HepG2 (cell line): ENCODE measurements around the gene HPCAL1. TPM values are rescaled to one million over a fixed set of nuclear protein-coding genes. Genes with fewer than 3 reads are reported as not detected.
A peak's percentile ranks its signal among the peaks of the same experiment; 100 is the strongest.

Experiments used
- HOXA7 ChIP-seq: sonication (generic); formaldehyde crosslinking; IDR thresholded peaks from 2 replicates; pipeline ENCODE4 v1.8.1; 2022; ENCODE audit warnings: mild to moderate bottlenecking, missing genetic modification reagents, moderate library complexity
- NFE2 ChIP-seq: sonication (generic); formaldehyde crosslinking; IDR thresholded peaks from 2 replicates; pipeline ENCODE4 v1.4.0; 2020; ENCODE audit warnings: missing genetic modification reagents
- ZNF547 ChIP-seq: sonication (generic); formaldehyde crosslinking; IDR thresholded peaks from 2 replicates; pipeline ENCODE4 v1.5.1; 2020; ENCODE audit warnings: mild to moderate bottlenecking, missing genetic modification reagents
- polyA plus RNA-seq, 8 experiments: library from polyadenylated mRNA; depleted of rRNA in 3 of 8; stranded (reverse) in 7 of 8; unstranded in 1 of 8; fragments of >200 nt; fragmentation: Illumina TruSeq in 4 of 8; extraction: Trizol in 4 of 8; gene quantifications; 2 replicates each; pipeline versions ENCODE4 v1.2.1 to v1.2.3, GENCODE V29; 2011 to 2016; ENCODE audit warnings: low read depth in 4 of 8, missing spikeins in 1 of 8, mixed read lengths in 1 of 8; ENCODE audit not compliant: insufficient read depth in 1 of 8
- total RNA-seq, 5 experiments: library from RNA; depleted of rRNA; stranded (reverse); fragments of >200 nt; fragmentation: Illumina TruSeq; extraction: Trizol; gene quantifications; 2 replicates each; pipeline ENCODE4 v1.2.3, GENCODE V29; 2016; ENCODE audit warnings: low read depth in 1 of 5
- TF ChIP-seq, protein P1 (sequence below), 2 experiments: sonication (generic) in 1 of 2; formaldehyde crosslinking in 1 of 2; IDR thresholded peaks; 2 replicates each; pipeline versions ENCODE4 v1.6.1 to v1.9.0; 2014 to 2022; ENCODE audit warnings: antibody characterized with exemption in 1 of 2, borderline replicate concordance in 1 of 2, inconsistent platforms in 1 of 2, low read depth in 1 of 2, missing genetic modification reagents in 1 of 2
- TF ChIP-seq, protein P2 (sequence below): sonication (generic); formaldehyde crosslinking; IDR thresholded peaks from 2 replicates; pipeline ENCODE4 v1.5.1; 2020; ENCODE audit warnings: mild to moderate bottlenecking, missing genetic modification reagents, moderate library complexity
- TF ChIP-seq, protein P3 (sequence below): IDR thresholded peaks from 2 replicates; pipeline ENCODE4 v1.6.1; 2016
- TF ChIP-seq, protein P4 (sequence below): sonication (generic); formaldehyde crosslinking; IDR thresholded peaks from 2 replicates; pipeline ENCODE4 v1.4.0; 2020; ENCODE audit warnings: missing genetic modification reagents
- TF ChIP-seq, protein P5 (sequence below): sonication (generic); formaldehyde crosslinking; IDR thresholded peaks from 2 replicates; pipeline ENCODE4 v1.9.0; 2021; ENCODE audit warnings: missing genetic modification reagents, mild to moderate bottlenecking, borderline replicate concordance
- TF ChIP-seq, protein P6 (sequence below): IDR thresholded peaks from 2 replicates; pipeline ENCODE4 v1.6.1; 2018; ENCODE audit warnings: missing genetic modification reagents, mild to moderate bottlenecking, missing compliant biosample characterization
- TF ChIP-seq, protein P7 (sequence below): sonication (generic); formaldehyde crosslinking; IDR thresholded peaks from 2 replicates; pipeline ENCODE4; 2020; ENCODE audit warnings: missing genetic modification reagents, mild to moderate bottlenecking, borderline replicate concordance

The HPCAL1 gene
- total and polyA plus RNA-seq, 2 of the 13 experiments (the other 11 are each of a cell fraction or from before 2014, with no cell fraction given), result 29.5 to 29.9 TPM

DNA sequence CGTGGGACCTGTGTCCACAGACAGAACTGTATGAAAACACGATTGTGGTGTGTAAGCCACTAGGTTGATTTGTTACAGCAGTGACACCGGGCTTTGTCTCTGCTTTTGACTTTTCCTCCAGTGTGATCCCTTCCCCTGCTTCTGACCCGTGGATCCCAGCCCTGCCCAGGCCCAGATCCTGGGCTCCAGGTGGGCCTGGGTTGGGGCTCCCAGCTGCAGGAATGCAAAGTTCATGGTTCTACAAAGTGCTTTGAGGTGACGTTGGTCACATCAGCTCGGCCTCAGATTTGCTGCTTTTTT lies 26.8 kb downstream of the HPCAL1 start (continued):
- TF ChIP-seq, protein P1, sequence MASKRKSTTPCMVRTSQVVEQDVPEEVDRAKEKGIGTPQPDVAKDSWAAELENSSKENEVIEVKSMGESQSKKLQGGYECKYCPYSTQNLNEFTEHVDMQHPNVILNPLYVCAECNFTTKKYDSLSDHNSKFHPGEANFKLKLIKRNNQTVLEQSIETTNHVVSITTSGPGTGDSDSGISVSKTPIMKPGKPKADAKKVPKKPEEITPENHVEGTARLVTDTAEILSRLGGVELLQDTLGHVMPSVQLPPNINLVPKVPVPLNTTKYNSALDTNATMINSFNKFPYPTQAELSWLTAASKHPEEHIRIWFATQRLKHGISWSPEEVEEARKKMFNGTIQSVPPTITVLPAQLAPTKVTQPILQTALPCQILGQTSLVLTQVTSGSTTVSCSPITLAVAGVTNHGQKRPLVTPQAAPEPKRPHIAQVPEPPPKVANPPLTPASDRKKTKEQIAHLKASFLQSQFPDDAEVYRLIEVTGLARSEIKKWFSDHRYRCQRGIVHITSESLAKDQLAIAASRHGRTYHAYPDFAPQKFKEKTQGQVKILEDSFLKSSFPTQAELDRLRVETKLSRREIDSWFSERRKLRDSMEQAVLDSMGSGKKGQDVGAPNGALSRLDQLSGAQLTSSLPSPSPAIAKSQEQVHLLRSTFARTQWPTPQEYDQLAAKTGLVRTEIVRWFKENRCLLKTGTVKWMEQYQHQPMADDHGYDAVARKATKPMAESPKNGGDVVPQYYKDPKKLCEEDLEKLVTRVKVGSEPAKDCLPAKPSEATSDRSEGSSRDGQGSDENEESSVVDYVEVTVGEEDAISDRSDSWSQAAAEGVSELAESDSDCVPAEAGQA (IDR thresholded peaks at IDR 0.05; ENCODE audit: low read depth), result no peak
- TF ChIP-seq, protein P1 (CRISPR knock-in tag; IDR thresholded peaks at IDR 0.05; ENCODE audit: borderline replicate concordance), result no peak
- TF ChIP-seq NFE2 (CRISPR knock-in tag) (no peak), HOXA7 (CRISPR knock-in tag) (no peak), ZNF547 (CRISPR knock-in tag) (no peak)
- TF ChIP-seq, protein P2, sequence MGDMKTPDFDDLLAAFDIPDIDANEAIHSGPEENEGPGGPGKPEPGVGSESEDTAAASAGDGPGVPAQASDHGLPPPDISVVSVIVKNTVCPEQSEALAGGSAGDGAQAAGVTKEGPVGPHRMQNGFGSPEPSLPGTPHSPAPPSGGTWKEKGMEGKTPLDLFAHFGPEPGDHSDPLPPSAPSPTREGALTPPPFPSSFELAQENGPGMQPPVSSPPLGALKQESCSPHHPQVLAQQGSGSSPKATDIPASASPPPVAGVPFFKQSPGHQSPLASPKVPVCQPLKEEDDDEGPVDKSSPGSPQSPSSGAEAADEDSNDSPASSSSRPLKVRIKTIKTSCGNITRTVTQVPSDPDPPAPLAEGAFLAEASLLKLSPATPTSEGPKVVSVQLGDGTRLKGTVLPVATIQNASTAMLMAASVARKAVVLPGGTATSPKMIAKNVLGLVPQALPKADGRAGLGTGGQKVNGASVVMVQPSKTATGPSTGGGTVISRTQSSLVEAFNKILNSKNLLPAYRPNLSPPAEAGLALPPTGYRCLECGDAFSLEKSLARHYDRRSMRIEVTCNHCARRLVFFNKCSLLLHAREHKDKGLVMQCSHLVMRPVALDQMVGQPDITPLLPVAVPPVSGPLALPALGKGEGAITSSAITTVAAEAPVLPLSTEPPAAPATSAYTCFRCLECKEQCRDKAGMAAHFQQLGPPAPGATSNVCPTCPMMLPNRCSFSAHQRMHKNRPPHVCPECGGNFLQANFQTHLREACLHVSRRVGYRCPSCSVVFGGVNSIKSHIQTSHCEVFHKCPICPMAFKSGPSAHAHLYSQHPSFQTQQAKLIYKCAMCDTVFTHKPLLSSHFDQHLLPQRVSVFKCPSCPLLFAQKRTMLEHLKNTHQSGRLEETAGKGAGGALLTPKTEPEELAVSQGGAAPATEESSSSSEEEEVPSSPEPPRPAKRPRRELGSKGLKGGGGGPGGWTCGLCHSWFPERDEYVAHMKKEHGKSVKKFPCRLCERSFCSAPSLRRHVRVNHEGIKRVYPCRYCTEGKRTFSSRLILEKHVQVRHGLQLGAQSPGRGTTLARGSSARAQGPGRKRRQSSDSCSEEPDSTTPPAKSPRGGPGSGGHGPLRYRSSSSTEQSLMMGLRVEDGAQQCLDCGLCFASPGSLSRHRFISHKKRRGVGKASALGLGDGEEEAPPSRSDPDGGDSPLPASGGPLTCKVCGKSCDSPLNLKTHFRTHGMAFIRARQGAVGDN, result peak; percentile 74
- TF ChIP-seq, protein P3, sequence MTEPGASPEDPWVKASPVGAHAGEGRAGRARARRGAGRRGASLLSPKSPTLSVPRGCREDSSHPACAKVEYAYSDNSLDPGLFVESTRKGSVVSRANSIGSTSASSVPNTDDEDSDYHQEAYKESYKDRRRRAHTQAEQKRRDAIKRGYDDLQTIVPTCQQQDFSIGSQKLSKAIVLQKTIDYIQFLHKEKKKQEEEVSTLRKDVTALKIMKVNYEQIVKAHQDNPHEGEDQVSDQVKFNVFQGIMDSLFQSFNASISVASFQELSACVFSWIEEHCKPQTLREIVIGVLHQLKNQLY (CRISPR knock-in tag), result no peak
- TF ChIP-seq, protein P4, sequence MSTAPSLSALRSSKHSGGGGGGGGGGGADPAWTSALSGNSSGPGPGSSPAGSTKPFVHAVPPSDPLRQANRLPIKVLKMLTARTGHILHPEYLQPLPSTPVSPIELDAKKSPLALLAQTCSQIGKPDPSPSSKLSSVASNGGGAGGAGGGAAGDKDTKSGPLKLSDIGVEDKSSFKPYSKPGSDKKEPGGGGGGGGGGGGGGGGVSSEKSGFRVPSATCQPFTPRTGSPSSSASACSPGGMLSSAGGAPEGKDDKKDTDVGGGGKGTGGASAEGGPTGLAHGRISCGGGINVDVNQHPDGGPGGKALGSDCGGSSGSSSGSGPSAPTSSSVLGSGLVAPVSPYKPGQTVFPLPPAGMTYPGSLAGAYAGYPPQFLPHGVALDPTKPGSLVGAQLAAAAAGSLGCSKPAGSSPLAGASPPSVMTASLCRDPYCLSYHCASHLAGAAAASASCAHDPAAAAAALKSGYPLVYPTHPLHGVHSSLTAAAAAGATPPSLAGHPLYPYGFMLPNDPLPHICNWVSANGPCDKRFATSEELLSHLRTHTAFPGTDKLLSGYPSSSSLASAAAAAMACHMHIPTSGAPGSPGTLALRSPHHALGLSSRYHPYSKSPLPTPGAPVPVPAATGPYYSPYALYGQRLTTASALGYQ, result no peak
- TF ChIP-seq, protein P5, sequence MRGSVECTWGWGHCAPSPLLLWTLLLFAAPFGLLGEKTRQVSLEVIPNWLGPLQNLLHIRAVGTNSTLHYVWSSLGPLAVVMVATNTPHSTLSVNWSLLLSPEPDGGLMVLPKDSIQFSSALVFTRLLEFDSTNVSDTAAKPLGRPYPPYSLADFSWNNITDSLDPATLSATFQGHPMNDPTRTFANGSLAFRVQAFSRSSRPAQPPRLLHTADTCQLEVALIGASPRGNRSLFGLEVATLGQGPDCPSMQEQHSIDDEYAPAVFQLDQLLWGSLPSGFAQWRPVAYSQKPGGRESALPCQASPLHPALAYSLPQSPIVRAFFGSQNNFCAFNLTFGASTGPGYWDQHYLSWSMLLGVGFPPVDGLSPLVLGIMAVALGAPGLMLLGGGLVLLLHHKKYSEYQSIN (CRISPR knock-in tag), result no peak
- TF ChIP-seq, protein P6, sequence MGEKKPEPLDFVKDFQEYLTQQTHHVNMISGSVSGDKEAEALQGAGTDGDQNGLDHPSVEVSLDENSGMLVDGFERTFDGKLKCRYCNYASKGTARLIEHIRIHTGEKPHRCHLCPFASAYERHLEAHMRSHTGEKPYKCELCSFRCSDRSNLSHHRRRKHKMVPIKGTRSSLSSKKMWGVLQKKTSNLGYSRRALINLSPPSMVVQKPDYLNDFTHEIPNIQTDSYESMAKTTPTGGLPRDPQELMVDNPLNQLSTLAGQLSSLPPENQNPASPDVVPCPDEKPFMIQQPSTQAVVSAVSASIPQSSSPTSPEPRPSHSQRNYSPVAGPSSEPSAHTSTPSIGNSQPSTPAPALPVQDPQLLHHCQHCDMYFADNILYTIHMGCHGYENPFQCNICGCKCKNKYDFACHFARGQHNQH (CRISPR knock-in tag), result peak; percentile 33; the same call in 1 of the 2 replicates
- TF ChIP-seq, protein P7, sequence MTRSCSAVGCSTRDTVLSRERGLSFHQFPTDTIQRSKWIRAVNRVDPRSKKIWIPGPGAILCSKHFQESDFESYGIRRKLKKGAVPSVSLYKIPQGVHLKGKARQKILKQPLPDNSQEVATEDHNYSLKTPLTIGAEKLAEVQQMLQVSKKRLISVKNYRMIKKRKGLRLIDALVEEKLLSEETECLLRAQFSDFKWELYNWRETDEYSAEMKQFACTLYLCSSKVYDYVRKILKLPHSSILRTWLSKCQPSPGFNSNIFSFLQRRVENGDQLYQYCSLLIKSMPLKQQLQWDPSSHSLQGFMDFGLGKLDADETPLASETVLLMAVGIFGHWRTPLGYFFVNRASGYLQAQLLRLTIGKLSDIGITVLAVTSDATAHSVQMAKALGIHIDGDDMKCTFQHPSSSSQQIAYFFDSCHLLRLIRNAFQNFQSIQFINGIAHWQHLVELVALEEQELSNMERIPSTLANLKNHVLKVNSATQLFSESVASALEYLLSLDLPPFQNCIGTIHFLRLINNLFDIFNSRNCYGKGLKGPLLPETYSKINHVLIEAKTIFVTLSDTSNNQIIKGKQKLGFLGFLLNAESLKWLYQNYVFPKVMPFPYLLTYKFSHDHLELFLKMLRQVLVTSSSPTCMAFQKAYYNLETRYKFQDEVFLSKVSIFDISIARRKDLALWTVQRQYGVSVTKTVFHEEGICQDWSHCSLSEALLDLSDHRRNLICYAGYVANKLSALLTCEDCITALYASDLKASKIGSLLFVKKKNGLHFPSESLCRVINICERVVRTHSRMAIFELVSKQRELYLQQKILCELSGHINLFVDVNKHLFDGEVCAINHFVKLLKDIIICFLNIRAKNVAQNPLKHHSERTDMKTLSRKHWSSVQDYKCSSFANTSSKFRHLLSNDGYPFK (CRISPR knock-in tag), result 0 out of 2 replicates have a peak, but pooled peaks have one; percentile 48
